HEK293 (cell line): ENCODE data around the gene THBD.

ENCODE experiments used
- ELK4 ChIP-seq: IDR thresholded peaks from 2 replicates; pipeline ENCODE4 v1.6.1; 2011; ENCODE audit warnings: mild to moderate bottlenecking, low read depth, low read length, borderline replicate concordance
- KLF16 ChIP-seq: fragments of 450-650 bp; formaldehyde crosslinking; IDR thresholded peaks from 2 replicates; pipeline ENCODE4 v1.5.1; 2017; ENCODE audit warnings: missing biosample characterization, missing genetic modification characterization
- MEIS1 ChIP-seq: sonication (generic); formaldehyde crosslinking; IDR thresholded peaks from 2 replicates; pipeline ENCODE4 v1.8.1; 2022; ENCODE audit warnings: missing genetic modification reagents, mild to moderate bottlenecking, borderline replicate concordance
- TCF7L2 ChIP-seq: IDR thresholded peaks from 2 replicates; pipeline ENCODE4 v1.6.1; 2011; ENCODE audit warnings: low read depth, mild to moderate bottlenecking, inconsistent platforms, low read length, moderate library complexity, borderline replicate concordance
- ZNF350 ChIP-seq: fragments of 450-650 bp; formaldehyde crosslinking; IDR thresholded peaks from 2 replicates; pipeline ENCODE4 v1.5.0; 2017; ENCODE audit warnings: missing biosample characterization, mild to moderate bottlenecking, missing genetic modification characterization
- ZNF449 ChIP-seq: fragments of 450-650 bp; formaldehyde crosslinking; IDR thresholded peaks from 2 replicates; pipeline ENCODE4 v1.5.1; 2017; ENCODE audit warnings: missing biosample characterization, mild to moderate bottlenecking, missing genetic modification characterization, moderate library complexity
- ZNF776 ChIP-seq: fragments of 450-650 bp; formaldehyde crosslinking; IDR thresholded peaks from 2 replicates; pipeline ENCODE4 v1.5.0; 2017; ENCODE audit warnings: missing biosample characterization, missing genetic modification characterization, borderline replicate concordance

- TF ChIP-seq ZNF449 (tag by site-specific recombination), result no peak
- no peak for TF ChIP-seq ZNF350 (tag by site-specific recombination)
- no peak for TF ChIP-seq MEIS1 (CRISPR knock-in tag)
- TF ChIP-seq TCF7L2, result no peak
- TF ChIP-seq ZNF776 (tag by site-specific recombination), result no peak
- no peak for TF ChIP-seq KLF16 (tag by site-specific recombination)
- no peak for TF ChIP-seq ELK4
Measured at GRCh38 chr20:23084845-23085365, 35.4 kb upstream of the THBD start.
